ENCODE measurements around the gene PML. TPM values are rescaled to one million over a fixed set of nuclear protein-coding genes. Genes with fewer than 3 reads are reported as not detected.

The PML gene
- total and polyA plus RNA-seq, 2 experiments from 2014 or later, result 15.7 to 29.9 TPM

GRCh38 chr15:73964736-73965093, 29.8 kb upstream of the PML start:
- no peak overlapping the region for H3K4me3 ChIP-seq
- no peak for TF ChIP-seq EZH2phosphoT487 (IDR thresholded peaks at IDR 0.05; ENCODE audit: low read depth, severe bottlenecking, unreplicated experiment)
- TF ChIP-seq, protein P1, sequence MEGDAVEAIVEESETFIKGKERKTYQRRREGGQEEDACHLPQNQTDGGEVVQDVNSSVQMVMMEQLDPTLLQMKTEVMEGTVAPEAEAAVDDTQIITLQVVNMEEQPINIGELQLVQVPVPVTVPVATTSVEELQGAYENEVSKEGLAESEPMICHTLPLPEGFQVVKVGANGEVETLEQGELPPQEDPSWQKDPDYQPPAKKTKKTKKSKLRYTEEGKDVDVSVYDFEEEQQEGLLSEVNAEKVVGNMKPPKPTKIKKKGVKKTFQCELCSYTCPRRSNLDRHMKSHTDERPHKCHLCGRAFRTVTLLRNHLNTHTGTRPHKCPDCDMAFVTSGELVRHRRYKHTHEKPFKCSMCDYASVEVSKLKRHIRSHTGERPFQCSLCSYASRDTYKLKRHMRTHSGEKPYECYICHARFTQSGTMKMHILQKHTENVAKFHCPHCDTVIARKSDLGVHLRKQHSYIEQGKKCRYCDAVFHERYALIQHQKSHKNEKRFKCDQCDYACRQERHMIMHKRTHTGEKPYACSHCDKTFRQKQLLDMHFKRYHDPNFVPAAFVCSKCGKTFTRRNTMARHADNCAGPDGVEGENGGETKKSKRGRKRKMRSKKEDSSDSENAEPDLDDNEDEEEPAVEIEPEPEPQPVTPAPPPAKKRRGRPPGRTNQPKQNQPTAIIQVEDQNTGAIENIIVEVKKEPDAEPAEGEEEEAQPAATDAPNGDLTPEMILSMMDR (IDR thresholded peaks at IDR 0.05; ENCODE audit: poor library complexity), result peak; percentile 86
- H2AFZ ChIP-seq, result no peak overlapping the region
- H3K27ac ChIP-seq, result no peak overlapping the region
- DNase-seq (ENCODE audit: low spot score), result peak; percentile 80
- no peaks in the 10 kb centered on the region for H3K9me3 ChIP-seq (ENCODE audit: low read depth)
- no peak overlapping the region for H3K4me2 ChIP-seq
- no peaks in the 10 kb centered on the region for H3K79me2 ChIP-seq
- H3K4me1 ChIP-seq (ENCODE audit: insufficient read depth), result peaks cover 4% of the 10 kb centered on the region
- 19% methylated on average over 11 of the region's 11 CpGs for WGBS (ENCODE audit: low lambda C conversion rate, missing lambda C conversion rate)
- H3K36me3 ChIP-seq (replicated peaks; ENCODE audit: insufficient read depth, low read depth), result no peaks in the 10 kb centered on the region
- H3K9me2 ChIP-seq (replicated peaks; ENCODE audit: insufficient read depth), result no peaks in the 10 kb centered on the region
- no peaks in the 10 kb centered on the region for H3K27me3 ChIP-seq
- no peaks in the 10 kb centered on the region for H4K20me1 ChIP-seq (ENCODE audit: insufficient read depth, poor library complexity, severe bottlenecking)

DNA sequence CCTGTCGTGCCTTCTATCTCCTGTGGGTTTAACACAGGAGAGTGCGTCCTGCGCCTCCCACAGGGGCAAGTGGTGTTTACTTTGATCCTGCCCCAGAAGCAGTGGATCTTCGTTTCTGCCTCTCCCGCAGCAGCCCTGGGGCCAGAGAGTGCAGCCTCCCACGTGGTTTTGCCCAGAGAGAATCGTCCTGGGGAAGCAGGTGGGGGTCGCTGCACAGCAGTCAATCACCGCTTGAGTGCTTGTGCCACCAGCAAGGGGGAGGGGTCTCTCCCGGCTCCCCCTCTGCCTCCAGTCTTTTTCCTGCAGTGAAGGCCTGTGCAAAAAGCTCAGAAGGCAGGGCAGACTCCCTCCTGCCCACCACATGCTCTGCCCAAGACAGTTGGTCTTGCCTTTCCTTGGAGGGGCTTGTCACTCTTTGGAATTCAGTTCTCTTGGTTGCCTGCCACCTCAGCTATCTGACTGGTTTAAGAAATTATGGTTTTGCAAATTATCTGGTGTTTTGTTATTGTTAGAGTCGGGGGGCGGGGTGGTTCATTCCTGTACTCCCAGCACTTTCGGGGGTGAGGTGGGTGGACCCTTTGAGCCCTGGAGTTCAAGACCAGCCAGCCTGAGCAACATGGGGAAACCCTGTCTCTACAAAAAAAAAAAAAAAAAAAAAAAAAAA, 29.3 kb upstream of the PML start:
- H3K36me3 ChIP-seq (replicated peaks; ENCODE audit: insufficient read depth, low read depth), result no peaks in the 10 kb centered on the region
- 33% methylated on average over 13 of the region's 13 CpGs for WGBS (ENCODE audit: low lambda C conversion rate, missing lambda C conversion rate)
- TF ChIP-seq EZH2phosphoT487 (IDR thresholded peaks at IDR 0.05; ENCODE audit: low read depth, severe bottlenecking, unreplicated experiment) (no peak), EZH2 (IDR thresholded peaks at IDR 0.05; ENCODE audit: borderline replicate concordance) (no peak)
- TF ChIP-seq, protein P1 (IDR thresholded peaks at IDR 0.05; ENCODE audit: poor library complexity), result no peak
- no peaks in the 10 kb centered on the region for H3K79me2 ChIP-seq
- no peaks in the 10 kb centered on the region for H3K9me3 ChIP-seq (ENCODE audit: low read depth)
- no peaks in the 10 kb centered on the region for H4K20me1 ChIP-seq (ENCODE audit: insufficient read depth, poor library complexity, severe bottlenecking)
- peaks cover 4% of the 10 kb centered on the region for H3K4me1 ChIP-seq (ENCODE audit: insufficient read depth)
- H2AFZ ChIP-seq, result no peak overlapping the region
- no peak overlapping the region for H3K27ac ChIP-seq
- DNase-seq (ENCODE audit: low spot score), result no peak
- no peaks in the 10 kb centered on the region for H3K27me3 ChIP-seq
- no peak overlapping the region for H3K4me3 ChIP-seq
- no peaks in the 10 kb centered on the region for H3K9me2 ChIP-seq (replicated peaks; ENCODE audit: insufficient read depth)
- no peak overlapping the region for H3K4me2 ChIP-seq

DNA sequence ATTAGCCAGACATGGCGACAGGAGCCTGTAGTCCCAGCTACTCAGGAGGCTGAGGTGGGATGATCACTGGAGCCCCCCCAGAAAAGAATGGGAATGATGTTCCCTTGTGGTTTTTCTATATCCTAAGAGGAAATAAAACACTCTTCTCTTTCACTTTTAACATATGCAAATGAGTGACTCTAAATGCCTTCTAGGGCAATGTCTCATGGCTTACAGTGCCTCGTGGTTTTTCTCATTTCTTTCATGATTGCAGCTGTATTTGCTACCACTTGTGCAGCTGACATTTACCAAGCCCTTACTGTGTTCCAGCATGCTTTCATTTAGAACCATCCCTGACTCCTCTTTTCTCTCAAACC, 28.8 kb upstream of the PML start:
- no peaks in the 10 kb centered on the region for H3K79me2 ChIP-seq
- DNase-seq (ENCODE audit: low spot score), result no peak
- no peaks in the 10 kb centered on the region for H3K36me3 ChIP-seq (replicated peaks; ENCODE audit: insufficient read depth, low read depth)
- H3K4me1 ChIP-seq (ENCODE audit: insufficient read depth), result peaks cover 4% of the 10 kb centered on the region
- H4K20me1 ChIP-seq (ENCODE audit: insufficient read depth, poor library complexity, severe bottlenecking), result no peaks in the 10 kb centered on the region
- no peaks in the 10 kb centered on the region for H3K9me3 ChIP-seq (ENCODE audit: low read depth)
- H3K4me2 ChIP-seq, result no peak overlapping the region
- no peaks in the 10 kb centered on the region for H3K9me2 ChIP-seq (replicated peaks; ENCODE audit: insufficient read depth)
- TF ChIP-seq, protein P1 (IDR thresholded peaks at IDR 0.05; ENCODE audit: poor library complexity), result no peak
- TF ChIP-seq EZH2phosphoT487 (IDR thresholded peaks at IDR 0.05; ENCODE audit: low read depth, severe bottlenecking, unreplicated experiment) (no peak), EZH2 (IDR thresholded peaks at IDR 0.05; ENCODE audit: borderline replicate concordance) (no peak)
- no peak overlapping the region for H3K27ac ChIP-seq
- H3K4me3 ChIP-seq, result no peak overlapping the region
- H3K27me3 ChIP-seq, result no peaks in the 10 kb centered on the region
- 50% methylated on average over 2 of the region's 2 CpGs for WGBS (ENCODE audit: low lambda C conversion rate, missing lambda C conversion rate)
- H2AFZ ChIP-seq, result no peak overlapping the region

Measured in hepatocyte (in vitro differentiated cells).